NCI-H510A (cell line): ENCODE results near the gene GGT7.
A peak's percentile ranks its signal among the peaks of the same experiment; 100 is the strongest.
"Not testable (repeated sequence)": the region's sequence is repeated elsewhere in the genome, so short reads cannot be mapped to it uniquely, and the experiment has no call there.

Source experiments
- DNase-seq: peaks from one replicate; lab custom pipeline; 2025; lab: John Stamatoyannopoulos, UW

GGT7 gene

GRCh38 chr20:34883087-34883688 is 10.5 kb upstream of the GGT7 start:
- DNase-seq = no peak

GRCh38 chr20:34881689-34882088 is 9.0 kb upstream of the GGT7 start:
- no peak for DNase-seq

GRCh38 chr20:34880971-34881370 is 8.3 kb upstream of the GGT7 start:
- not testable (repeated sequence) for DNase-seq

- no peak for DNase-seq
Observed at GRCh38 chr20:34880215-34880850, 7.7 kb upstream of the GGT7 start.

GRCh38 chr20:34876406-34877282 is 4.0 kb upstream of the GGT7 start, which contains the start of gene ACSS2:
TSS of gene ACSS2 (plus strand) at chr20:34876612. CDS start at chr20:34876646, 34 bp downstream.
- DNase-seq = no peak

GRCh38 chr20:34875642-34876405 is 3.2 kb upstream of the GGT7 start:
- peak; percentile 94 for DNase-seq

- DNase-seq = peak; percentile 56
Observed at GRCh38 chr20:34874094-34874654, 1.5 kb upstream of the GGT7 start.

- no peak for DNase-seq
Observed at GRCh38 chr20:34873583-34874093, 982 bp upstream of the GGT7 start.

GRCh38 chr20:34871966-34872621 is 562 bp downstream of the GGT7 start:
- DNase-seq = no peak

GRCh38 chr20:34871320-34871926 is 1.2 kb downstream of the GGT7 start:
- DNase-seq = no peak

- no peak for DNase-seq
Observed at GRCh38 chr20:34864216-34864615, 8.4 kb downstream of the GGT7 start.

- no peak for DNase-seq
Observed at GRCh38 chr20:34863421-34863965, 9.2 kb downstream of the GGT7 start.

GRCh38 chr20:34862724-34863123 is 9.9 kb downstream of the GGT7 start:
- DNase-seq = no peak

GRCh38 chr20:34861386-34862084 is 11.1 kb downstream of the GGT7 start:
- peak; percentile 84 for DNase-seq

GRCh38 chr20:34859826-34860545 is 12.7 kb downstream of the GGT7 start:
- no peak for DNase-seq

GRCh38 chr20:34859367-34859766 is 13.3 kb downstream of the GGT7 start:
- no peak for DNase-seq

GRCh38 chr20:34852298-34852697 is 20.4 kb downstream of the GGT7 start:
- DNase-seq = no peak

- DNase-seq = no peak
Observed at GRCh38 chr20:34850969-34851368, 21.7 kb downstream of the GGT7 start.

- DNase-seq = no peak
Observed at GRCh38 chr20:34849778-34850177, 22.9 kb downstream of the GGT7 start.
